RPMI7951 (cell line): ENCODE results near the gene ADAMTS3. TPM values are rescaled to one million over a fixed set of nuclear protein-coding genes. Genes with fewer than 3 reads are reported as not detected.

Experiments
- DNase-seq: peaks from one replicate; pipeline ENCODE4 v3.0.0-alpha.2; 2012; ENCODE audit warnings: low read depth
- total RNA-seq: library from RNA; depleted of rRNA; stranded (reverse); fragments of >200 nt; shearing (Covaris generic); gene quantifications from 2 replicates; pipeline ENCODE4 v1.2.3, GENCODE V29; 2014

ADAMTS3 gene
- total RNA-seq, 1 experiment from 2014 or later = 0.36 TPM

DNA sequence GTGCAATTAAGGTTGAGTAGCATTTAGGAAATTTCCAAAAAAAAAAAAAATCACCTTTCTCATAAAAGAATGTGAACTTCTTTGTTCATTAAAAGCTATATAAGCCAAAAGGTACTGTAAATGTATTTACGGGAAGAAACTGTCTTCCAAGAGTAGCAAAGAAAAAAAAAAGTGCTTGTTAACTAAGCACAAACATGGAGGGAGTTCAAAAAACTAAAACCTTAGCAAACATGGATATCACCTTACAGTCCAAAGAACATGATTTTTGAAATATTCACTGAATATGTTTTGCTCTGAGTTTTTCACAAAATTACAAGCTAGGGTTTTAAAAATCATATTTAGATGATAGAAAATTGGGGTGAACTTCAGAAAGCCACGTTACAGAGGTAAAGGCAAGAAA lies 217.5 kb downstream of the ADAMTS3 start:
- DNase-seq = no peak

DNA sequence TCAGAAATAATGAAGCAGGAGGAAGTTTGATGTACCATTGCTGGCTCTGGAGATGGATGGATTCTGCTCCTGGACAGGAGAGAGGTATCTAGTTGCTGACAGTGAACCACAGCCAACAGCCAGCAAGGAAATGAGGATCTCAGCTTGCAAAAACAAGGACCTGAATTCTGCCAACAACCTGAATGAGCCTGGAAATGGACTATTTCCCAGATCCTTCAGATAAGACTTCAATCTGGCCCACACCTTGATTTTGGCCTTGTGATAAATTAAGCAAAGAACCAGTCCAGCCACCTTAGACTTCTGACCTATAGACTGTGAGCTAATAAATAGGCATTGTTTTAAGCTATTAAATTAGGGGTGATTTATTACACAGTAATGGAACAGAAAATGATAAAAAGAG lies 220.3 kb downstream of the ADAMTS3 start:
- DNase-seq = no peak

DNA sequence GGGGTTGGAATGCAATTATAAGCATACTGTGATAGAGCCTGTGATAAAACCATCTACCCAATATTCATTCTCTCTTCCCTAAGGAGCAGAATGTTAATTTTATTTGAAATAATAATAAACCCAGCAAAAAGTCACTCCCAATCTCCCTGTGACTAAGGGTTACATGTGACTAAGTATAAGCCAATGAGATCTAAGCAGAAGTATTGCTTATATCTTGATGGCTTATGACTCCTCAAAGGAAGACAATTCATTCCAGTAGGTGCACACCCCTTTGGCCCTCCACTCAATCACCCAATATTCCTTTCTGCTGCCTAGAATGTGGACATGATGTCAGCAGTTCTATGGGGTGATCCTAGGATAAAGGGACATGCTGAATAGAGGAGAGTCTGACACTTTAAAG lies 224.6 kb downstream of the ADAMTS3 start:
- no peak for DNase-seq

DNA sequence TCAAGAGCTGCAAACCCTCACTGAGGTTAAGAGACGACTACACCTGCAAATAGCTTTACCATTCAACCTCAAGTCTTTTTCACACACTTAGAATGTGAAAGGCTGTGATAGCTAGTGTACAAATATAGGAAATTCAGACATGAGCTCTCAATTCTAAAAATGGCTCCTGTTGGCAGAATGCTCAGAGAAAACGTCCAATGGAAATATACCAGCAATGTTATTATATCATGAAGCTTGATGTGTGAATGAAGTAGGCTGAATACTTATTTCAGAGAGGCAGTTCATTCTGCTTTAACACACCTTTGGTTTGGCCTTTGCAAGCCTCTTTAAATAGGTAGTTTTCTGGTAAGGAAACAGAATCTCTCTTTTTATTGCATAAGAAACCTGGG lies 227.6 kb downstream of the ADAMTS3 start:
- no peak for DNase-seq

DNA sequence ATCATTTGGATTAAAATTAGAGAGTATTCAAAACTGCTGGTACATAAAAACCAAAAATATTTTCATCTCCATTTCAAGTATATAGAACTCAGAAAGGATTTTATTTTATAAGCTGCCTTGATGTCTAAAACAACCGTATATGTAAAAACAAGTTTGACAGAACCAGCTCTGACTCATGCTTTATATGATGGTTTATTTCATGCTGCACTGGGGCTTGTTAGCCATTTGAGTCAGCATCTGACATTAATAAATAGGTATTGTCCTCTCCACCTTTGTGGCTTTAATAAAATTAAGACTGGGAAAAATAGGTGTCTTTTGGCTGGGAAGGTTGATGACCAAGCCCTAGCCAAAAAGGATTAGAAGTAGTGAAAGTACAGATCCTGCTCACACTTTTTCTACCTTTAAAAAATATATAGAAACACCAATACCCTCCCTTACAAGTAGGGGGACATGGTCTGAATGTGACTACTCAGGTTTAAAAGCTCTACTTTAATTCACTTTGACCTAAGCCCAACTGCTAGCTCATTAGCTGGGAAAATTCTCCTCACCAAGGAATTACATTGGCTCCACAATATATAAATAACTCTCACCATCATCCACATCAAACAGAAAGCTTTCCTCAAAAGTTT lies 228.1 kb downstream of the ADAMTS3 start:
- DNase-seq = no peak

DNA sequence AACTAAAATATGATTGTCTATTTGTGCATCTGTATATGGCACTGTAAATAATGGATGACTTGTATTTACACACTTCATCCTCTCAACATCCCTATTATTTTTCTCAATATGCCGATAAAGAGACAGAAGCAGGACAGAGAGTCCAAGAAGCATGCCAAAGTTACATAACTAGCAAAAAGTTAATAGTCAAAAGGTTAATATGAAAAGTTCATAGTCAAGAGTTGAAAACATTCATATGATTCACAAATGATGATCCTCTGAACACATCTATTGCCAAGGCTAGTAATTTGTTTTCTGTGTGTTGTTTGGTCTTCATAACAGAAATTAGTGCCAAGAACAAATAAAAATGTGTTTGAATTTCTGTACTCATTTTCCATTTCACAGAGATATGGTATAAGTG lies 231.0 kb downstream of the ADAMTS3 start:
- DNase-seq = no peak

DNA sequence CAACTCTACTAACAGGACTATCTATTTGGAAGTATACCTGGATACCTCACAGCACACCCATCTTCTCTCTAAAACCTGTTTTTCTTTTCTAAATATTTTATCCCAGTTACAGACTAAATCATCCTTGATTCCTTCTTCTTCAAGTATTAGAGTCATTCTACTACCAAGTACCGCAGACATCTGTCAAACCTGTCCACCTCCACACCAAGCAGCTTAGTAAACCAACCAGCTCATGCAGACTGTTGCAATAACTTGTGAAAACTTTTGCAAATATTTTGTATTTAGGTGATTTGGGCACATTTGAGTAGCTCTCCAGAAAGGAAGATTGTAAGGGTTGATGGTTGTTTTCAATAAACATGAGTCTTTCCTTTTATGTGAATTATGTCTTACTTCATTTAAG lies 238.6 kb downstream of the ADAMTS3 start:
- DNase-seq = no peak

DNA sequence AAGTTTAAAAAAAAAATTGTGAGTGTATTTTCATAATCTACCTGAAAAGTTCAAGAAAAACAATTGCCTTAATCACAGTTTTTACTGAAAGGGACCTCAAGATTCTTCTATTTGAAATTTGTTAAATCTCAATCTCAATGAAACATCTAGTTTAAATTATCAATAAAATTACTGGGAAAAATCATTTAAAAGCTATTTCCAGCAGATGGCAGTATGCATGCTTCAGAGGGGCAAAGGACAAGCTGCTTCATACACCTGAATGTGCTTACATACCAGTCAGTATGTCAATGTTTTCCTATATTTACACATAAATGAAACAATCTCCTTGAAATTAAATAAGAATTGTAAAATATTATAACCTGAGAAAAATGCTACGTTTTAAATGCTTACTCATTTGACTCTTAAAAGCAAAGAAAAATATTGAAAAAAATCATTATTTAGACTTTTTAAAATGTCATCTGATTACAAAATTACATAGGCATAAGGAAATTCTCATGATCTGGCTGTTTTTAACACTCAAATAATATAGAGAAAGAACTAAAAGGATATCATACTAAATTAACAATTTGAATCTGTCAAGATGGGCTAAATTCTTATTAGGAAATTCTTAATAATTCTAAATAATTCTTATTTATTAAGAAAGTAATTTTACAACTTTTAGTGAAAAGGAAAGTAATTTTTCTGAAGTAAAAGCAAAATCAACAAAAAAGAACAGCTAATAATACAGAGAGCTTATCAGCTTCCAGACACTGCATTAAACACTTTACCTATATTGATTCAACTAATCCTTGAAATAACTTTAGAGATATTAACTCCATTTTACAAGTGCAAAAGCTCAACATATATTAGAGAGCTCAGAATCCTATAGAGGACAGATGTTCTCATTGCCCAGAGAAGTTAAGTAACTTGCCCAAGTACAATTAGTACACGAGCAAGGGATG lies 242.1 kb downstream of the ADAMTS3 start:
- no peak for DNase-seq

DNA sequence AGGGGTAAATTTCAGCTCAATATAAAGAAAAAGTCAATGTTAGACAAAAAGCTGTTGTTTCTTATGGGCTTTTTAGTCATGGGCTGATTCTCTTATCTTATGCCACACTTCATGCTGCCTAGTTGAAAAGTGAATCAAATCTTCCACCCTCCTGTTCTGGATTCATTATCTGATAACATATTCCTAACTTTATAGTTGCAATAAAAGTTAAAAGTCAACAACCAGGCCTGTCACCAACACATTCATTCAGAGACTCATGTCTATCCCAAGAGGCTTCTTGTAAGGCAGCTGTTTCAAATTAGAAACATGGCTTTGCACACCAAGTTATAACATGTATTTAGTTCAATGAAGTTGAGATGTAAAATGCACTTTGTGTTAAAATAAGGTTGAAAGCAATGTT lies 243.8 kb downstream of the ADAMTS3 start:
- DNase-seq = no peak

DNA sequence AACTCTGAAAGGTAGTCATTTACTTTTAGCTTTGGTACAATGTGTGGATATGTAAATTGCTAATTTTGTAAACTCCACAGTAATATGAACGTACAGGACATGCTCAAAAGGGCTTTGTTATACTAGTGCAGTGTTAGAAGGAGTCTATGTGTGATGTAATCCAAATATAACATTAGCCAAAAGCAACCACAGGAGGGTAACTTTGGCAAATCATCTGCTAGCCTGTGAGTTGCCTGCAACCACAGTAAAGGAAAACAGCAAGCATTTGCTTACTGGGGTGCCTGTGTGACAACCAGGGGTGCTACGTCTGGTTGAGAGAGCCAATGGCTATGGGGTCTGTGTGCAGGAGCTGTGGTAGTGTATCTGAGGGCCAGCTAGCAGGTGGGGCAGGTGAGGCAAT lies 245.8 kb downstream of the ADAMTS3 start:
- no peak for DNase-seq

DNA sequence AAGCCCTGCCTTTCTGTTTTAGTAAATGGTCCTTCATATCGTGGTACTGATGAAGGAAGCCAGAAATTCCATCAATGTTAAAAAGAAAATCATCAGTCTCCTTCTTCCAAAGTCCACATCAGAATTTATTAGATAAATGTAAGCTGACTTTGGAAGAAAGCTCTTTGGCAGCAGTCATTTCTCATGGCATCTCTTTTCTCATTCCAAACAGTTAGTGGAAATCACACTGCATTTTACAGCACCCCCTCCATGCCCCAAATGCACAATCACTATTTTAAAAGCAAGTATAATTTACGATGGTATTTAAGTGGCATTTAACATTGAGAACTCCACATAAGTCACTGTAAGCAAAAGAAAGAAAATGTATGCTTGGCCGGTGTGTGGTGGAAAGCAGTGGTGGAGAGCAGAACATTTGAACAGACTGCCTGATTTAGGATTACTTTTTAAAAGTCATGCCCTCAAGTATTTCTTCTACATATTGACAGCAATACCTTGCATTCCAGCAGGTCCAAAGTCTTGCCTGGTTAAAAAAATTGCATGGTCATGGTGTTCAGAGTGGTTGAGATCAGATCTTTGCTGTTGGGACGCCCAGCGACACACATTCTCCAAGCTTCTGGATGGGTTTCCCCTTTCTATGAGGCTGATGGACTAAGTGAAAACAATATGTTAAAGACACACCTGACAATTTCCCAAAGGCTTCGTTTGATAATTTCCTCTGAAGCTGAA lies 248.6 kb downstream of the ADAMTS3 start:
- no peak for DNase-seq

DNA sequence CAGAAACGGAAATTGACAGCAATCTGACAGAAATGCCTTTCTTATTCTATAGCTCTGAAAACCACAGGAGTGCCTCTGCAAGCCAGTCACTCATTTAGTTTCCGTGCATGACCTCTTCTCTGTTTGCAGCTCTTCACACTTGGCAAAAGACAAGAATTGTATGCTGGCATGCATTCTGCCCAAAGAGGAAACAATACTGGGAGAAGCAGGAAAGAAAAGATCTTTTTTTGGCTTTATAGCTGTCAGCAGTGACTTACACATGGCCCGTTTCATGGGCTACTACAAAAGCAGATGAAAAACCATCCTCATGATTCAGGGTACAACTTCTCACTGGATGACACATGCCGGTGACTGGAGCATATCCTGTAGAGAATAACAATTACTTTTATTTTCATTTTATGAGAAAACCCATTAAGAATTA lies 249.4 kb downstream of the ADAMTS3 start:
- DNase-seq = peak; percentile 72

DNA sequence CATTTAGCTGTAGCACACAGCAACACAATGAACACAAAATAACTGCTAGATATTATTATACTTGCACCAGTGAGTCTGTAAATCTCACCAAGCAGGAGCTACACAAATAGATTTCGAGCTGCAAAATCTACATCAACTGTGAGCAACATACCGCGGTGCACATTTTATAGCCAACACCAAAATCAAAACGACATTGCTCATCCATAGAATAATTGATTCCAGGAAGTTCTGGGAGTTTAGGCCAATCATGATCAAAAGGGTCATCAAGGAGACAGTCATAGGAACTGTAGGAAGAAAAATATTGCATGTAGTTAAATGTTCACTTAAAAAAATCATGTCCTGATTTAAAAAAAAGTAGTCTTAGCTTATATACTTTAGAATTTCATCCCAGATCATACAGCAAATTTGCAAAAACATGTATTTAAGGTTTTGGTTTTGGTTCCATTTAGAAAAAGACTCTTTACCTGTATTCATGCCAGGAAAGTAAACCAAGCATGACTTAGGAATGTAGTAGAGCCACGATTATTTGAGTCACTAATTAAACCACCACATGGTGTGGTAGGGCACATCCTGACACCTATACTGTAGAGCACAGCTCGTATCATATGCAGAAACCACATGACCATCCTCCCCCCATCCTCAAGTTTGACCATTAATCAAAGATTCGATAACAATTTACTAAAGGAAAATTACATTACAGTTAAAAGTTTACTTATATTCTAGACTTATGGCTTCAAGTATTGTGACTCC lies 250.4 kb downstream of the ADAMTS3 start:
- DNase-seq = peak; percentile 37

DNA sequence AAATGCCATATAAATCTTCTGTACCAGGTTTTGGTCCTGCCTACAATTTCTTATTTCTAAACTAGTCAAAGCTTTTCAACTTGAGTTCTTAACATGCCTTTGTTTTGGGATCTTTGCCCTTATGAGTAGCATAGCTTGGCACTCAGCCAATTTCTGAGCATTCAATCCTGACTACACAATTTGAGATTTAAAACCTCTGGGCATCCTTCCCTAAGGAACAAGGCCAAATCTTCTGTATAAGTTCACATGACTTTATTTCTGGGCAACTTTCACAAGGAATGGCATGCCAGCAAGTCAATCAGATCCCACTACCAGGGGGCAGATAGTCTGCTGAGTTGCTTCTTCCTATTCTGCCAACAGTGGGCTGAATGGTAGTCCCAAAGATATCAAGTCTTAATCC lies 254.2 kb downstream of the ADAMTS3 start:
- DNase-seq = peak; percentile 74

DNA sequence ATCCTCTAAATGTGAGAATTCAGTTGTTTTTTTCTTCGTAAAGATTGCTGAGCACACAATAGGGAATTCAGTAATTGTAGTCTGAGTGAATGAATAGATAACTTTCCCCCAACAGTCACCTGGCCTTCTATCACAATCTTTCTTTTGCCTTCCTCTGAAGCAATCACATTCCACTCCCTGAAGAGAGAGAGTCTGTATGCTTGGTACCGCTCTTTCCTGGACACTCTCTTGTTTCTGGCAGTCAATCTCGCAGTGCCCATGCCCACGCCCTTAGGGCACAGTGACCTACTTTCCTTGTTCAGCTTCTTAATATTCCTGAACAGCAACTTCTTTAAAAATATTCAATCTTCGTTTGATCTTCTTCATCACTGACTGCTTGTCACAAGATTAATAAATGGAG lies 255.9 kb downstream of the ADAMTS3 start:
- DNase-seq = no peak

DNA sequence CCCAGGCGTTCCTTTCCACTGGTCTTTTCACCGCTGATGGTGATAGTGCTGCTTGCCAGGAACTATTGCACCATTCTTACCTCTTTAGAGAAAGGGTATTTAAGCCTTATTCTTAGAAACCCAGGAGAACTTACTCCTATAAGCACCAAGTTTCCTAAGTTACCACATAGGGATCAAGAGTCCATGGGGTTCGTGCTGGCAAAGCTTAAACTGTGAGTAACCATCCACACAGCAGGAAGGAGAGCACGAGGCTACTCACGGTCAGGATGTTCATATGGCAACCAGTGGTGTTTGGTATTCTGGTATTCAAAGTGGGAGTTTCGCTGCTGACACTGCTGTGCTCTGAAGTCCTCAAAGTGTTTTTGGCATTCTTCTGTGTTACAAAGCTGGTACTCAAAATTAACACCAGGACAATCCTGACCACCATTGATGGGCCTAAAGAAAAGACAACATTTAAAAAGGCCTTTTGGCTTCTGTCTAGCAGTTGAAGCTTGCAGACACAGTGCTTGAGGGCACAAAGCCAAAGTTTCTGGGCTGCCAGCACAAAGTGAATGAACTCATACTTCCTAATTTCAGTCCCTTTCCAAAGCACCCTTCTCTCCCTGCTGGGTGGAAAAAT lies 256.9 kb downstream of the ADAMTS3 start:
- DNase-seq = peak; percentile 85

DNA sequence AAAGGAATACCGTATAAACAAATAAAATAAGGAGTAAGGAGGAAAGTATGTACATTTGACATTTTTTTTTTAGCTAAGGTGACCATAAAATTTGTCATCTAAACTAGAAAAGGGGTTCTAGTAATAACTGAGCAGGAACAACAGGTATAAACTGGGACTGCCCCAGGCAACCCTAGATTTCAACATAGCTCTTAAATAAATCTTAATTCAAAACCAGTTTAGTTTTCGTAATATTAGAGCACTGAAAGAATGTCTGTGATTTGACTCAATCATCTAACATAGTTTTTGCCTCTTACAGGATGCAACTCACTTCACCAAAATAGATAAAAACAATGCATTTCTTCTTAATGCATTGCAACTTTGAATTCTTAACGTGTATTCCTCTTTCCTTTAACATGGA lies 257.7 kb downstream of the ADAMTS3 start:
- no peak for DNase-seq

DNA sequence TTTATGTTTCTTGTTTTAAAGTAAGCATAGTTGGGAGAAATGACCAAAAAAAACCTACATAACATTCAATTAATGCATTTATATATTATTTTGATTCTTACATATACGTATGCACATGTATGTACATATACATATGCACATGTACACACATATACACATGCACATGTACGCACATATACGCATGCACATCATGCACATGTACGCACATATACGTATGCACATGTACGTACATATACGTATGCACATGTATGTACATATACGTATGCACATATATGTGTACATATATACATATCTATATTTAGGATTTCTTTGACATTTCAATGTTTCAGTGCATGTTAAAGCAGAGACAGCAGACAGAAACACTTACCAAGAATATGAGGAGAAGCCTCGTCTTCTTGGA lies 263.4 kb downstream of the ADAMTS3 start:
- DNase-seq = no peak

DNA sequence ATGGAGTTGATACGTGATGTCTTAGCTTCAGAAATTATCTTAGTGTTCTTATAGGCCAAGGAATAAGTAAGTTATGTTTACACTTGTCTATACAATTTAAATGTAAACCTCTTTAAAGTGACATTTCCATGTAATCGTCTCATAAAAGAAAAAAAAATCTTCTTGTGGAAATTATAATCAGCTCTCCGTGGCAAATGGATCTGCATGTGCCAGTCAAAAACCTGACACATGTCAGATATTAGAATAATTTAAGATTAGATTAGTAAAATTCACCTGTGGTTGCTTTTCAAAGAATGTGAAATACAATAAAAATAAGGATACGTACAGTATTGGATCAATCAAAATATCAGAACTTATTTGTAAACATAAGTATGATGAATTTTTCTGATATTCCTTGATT lies 263.9 kb downstream of the ADAMTS3 start:
- DNase-seq = no peak

DNA sequence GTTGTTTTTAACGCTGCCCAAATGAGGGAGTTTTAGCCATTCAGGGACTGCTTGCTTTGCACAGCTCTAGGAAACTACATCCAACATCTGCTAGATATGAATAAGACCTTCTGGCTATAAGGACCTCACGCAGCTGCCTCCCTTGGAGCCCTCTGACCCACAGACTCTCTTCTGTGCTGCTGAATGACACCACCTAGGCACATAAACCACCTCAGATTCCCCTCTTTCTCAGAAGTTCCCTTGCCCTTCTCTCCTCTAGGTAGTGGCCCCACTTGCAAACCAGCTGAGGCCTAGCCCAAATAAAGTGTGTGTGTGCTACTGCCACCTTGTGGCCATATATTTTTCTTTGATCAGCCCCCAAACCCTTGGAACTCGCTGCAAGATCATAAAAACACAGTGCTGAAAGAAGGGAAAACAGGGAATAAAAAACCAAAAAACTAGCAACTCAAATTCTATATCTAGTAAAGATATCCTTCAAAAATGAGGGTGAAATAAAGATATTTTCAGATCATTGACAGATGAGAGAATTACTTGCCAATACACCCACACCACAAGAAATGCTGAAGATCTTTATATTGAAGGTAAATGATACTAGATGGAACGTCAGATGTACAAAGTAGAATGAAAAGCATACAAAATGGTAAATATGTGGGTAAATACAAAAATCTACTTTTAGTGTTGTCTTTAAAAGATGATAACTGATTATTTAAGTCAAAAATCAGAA lies 265.9 kb downstream of the ADAMTS3 start:
- peak; percentile 38 for DNase-seq

DNA sequence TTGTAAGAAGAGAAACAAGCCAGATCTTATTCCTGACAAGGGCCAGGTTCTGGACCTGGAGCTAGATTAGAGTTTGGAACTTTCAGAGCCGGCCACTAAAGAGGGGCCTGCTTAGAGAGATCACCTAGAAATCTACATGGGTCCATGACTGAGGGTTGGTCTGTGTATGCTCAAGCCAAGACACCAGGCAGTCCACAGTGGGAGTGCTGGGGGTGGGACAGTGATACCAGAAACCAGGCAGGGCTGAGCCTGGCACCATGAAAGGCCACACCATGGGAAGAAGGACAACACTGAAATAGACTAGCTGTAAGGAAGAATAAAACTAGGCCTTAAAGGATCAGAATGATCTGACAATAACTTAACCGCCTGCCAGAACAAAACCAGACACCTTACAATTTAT lies 267.3 kb downstream of the ADAMTS3 start:
- no peak for DNase-seq
